Ammon's horn (tissue), 1 donor: ENCODE results near the gene RTKN2.
"Not testable (repeated sequence)": the region's sequence is repeated elsewhere in the genome, so short reads cannot be mapped to it uniquely, and the experiment has no call there.

ENCODE experiments used
- DNase-seq: peaks from one replicate; pipeline ENCODE4 v3.0.0-alpha.2; 2016; ENCODE audit warnings: low spot score

Gene RTKN2, protein sequence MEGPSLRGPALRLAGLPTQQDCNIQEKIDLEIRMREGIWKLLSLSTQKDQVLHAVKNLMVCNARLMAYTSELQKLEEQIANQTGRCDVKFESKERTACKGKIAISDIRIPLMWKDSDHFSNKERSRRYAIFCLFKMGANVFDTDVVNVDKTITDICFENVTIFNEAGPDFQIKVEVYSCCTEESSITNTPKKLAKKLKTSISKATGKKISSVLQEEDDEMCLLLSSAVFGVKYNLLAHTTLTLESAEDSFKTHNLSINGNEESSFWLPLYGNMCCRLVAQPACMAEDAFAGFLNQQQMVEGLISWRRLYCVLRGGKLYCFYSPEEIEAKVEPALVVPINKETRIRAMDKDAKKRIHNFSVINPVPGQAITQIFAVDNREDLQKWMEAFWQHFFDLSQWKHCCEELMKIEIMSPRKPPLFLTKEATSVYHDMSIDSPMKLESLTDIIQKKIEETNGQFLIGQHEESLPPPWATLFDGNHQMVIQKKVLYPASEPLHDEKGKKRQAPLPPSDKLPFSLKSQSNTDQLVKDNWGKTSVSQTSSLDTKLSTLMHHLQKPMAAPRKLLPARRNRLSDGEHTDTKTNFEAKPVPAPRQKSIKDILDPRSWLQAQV

GRCh38 chr10:62268399-62269114 is at the start of gene RTKN2:
Gene RTKN2 (minus strand): TSS chr10:62268844. CDS start chr10:62268610, 234 bp downstream.
- DNase-seq, result peak; percentile 78

DNA sequence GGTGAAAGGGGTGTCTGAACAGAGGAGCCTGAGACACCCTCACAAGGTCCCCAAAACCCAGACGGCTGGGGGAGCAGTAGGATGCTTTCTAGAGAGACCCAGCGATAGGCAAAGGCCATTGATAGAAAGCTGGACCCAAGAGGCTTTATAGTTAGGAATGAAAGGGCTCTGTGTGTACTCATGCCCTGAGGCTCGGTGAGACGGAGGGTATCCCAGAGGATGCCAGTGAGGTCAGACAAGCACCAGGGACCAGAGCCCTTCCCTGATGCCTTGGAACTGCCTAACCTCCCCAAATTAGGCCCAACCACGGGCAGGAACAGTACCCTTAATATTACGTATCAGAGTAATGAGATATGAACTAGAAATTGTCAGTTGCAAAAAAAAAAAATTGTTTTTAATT is 48.6 kb upstream of the RTKN2 start:
- no peak for DNase-seq

- DNase-seq, result no peak
These were observed 40.6 kb upstream of the RTKN2 start for GRCh38 chr10:62309254-62309653.

DNA sequence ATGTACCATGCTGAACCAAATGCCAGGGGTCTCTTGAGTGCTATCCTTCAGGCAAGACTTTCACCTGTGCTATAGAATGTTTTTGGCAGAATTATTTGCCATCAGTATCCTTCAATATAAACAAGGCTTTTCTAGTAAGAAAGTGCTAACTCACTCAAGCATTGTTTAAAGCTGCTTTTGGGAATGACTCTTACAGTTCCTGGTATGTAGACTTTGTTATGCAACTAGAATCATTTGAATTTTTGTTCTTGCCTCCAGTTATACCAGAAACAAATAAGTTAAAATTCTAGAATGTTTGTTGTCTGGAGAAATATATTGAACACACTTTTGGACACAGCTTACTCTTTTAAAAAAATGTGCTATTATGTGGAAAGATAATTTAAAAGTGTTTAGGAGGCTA is 39.5 kb upstream of the RTKN2 start:
- DNase-seq, result no peak

- no peak for DNase-seq
These were observed 39.0 kb upstream of the RTKN2 start for GRCh38 chr10:62307635-62308034.

DNA sequence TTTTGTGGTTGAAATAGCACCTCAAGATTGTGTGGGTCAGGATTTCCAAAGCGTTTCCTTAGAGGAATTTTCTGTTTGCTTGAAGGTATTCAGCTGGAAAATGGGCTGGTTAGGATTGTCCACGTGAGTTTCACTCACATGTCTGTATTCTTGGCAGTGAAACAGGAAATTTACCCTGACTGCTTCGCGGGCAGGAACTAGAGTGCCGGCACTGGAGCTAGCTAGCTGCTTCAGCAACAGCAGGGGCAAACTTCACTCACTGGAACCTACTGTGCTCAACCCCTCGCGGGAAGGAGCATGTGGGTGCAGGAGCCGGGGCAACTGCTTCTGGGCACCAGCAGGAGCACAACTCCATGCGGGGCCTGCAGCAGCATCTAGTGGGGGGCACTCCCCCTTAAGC is 38.0 kb upstream of the RTKN2 start:
- DNase-seq, result no peak

DNA sequence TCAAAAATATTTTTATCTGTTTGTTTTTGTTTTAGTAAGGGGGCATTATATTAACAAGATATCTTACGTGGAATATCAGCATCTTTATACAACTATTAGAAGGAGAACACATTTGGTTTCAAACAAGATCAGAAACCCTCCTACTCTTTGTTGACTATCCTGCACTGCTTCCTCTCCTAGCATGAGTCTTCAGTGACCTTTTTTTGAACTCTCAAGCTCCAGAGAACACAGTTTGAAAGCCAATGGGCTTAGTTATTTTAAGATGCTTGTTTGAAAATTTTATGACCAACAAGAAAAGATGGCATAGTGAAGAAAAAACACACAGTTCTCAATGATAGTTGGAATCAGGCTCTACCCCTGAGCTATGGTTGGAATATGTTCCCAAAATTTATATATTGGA is 37.2 kb upstream of the RTKN2 start:
- no peak for DNase-seq

- no peak for DNase-seq
These were observed 35.3 kb upstream of the RTKN2 start for GRCh38 chr10:62303922-62304321.

DNA sequence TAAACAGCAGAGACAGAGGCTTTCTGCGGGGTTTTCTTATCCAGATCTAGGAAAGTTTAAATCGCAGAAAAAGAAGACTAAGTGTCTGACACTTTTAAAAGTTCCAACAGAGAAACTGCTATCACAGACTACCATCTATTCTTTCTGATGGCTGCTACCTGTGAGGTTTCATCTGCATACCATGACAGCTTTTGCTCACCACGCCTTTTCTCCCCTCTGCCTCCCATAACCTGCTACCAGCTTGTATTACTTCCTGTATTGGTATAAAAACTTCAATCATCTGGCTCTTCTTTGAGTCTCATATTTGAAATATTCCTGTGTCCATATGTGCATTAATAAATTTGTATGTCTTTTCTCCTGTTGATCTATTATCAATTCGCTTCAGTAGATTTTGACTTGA is 34.1 kb upstream of the RTKN2 start:
- DNase-seq, result no peak

- DNase-seq, result peak; percentile 28
These were observed 29.2 kb upstream of the RTKN2 start for GRCh38 chr10:62297857-62298256.

DNA sequence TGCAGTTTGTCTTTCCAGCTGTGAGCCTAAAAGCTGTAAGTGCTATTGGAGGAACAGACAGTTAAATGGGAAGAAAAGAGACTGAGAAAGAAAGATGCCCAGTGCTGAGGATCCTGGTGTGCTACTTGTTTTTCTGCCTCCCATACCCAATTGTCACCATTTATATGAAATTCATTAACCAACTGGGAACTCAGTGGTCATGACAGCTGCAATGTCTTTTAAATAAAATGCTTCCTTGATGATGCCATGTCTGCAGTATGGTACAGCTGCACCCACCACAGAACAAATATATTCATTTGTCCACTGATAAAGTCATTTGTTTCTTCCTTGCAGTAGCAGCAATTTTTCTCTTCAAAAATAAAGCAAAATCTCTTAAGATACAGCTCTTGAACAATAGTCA is 15.6 kb upstream of the RTKN2 start:
- DNase-seq, result no peak

DNA sequence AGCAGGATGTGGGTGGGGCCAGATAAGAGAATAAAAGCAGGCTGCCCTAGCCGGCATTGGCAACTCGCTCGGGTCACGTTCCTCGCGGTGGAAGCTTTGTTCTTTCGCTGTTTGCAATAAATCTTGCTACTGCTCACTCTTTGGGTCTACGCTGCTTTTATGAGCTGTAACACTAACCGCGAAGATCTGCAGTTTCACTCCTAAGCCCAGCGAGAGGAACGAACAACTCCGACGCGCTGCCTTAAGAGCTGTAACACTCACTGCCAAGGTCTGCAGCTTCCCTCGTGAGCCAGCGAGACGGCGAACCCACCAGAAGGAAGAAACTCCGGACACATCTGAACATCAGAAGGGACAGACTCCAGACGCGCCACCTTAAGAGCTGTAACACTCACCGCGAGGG is 12.7 kb upstream of the RTKN2 start:
- DNase-seq, result not testable (repeated sequence)

DNA sequence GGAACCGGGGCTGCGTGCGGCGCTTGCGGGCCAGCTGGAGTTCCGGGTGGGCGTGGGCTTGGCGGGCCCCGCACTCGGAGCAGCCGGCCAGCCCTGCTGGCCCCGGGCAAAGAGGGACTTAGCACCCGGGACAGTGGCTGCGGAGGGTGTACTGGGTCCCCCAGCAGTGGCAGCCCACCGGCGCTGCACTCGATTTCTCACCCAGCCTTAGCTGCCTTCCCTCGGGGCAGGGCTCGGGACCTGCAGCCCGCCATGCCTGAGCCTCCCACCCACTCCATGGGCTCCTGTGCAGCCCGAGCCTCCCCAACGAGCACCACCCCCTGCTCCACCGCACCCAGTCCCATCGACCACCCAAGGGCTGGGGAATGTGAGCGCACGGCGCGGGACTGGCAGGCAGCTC is 11.7 kb upstream of the RTKN2 start:
- DNase-seq, result not testable (repeated sequence)

GRCh38 chr10:62278441-62278910 is 9.8 kb upstream of the RTKN2 start:
- DNase-seq, result no peak

- no peak for DNase-seq
These were observed 9.3 kb upstream of the RTKN2 start for GRCh38 chr10:62277971-62278370.

- no peak for DNase-seq
These were observed 1.4 kb upstream of the RTKN2 start for GRCh38 chr10:62270020-62270419.

DNA sequence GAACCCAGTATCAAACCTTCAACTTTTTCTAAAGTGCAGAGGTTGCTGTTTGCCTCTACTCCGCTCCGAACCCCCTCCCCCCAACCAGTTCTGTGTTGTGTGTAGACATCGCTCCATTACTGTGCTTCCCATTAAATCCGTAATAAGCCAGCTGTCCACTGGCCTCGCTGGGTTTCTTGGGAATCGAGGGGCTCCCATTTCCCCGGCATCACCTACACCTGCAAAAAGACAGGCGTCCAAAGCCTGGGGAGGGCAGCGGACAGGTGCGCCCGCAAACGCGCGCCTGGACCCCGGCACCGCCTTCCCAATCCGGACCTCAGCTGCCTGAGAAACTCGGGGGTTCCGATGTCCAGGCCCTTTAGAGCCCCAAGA is 631 bp downstream of the RTKN2 start:
- no peak for DNase-seq

DNA sequence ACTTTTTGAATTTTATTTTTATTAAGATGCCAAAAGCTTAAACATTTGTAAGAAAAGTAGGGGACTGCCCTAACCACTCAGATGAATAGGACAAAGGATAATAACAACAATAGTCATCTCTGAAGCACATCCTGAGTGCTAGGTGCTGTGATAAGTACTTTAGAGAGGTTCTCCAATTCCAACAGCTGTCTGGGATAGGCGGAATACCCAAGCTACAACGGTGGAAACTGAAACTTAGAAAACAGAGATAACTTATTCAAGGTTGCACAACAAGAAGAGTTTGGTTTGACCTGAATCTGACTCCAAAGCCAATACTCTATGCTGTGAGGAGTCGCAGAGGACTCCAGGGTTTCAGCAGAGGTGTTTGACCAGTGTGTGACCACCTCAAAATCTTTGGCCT is 2.0 kb downstream of the RTKN2 start:
- DNase-seq, result no peak

- DNase-seq, result no peak
These were observed 2.5 kb downstream of the RTKN2 start for GRCh38 chr10:62266147-62266546.

DNA sequence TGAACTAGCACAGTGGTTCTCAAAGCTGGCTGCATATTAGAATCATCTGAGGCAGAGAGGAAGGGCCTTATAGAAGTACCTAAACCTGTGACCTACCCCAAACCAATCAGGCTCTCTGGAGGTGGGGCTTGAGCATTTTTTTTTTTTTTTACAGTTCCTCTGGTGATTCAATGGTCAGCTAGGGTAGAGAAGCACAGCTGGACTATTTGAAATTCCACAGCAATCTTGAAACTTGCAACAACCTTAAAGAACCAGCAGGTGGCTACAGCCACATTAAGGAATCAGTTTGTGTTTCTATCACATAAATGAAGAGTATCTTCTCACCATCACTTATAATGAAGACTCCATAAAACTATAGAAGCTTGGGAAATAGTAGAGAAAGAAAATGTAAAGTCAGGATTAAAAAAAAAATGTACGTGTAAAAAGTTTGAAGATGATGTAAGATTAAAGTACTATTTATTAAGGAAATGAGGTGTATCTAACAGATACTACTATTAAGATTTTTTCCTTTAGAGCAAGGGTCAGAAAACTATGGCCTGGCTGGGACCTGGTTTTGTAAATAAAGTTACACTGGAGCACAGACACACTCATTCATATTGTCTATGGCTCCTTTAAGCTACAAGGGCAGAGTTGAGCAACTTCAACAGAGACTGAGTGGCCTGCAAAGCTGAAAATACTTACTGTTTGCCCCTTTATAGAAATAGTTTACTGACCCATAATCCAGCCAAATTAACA is 3.8 kb downstream of the RTKN2 start:
- peak; percentile 33 for DNase-seq

GRCh38 chr10:62264126-62264525 is 4.5 kb downstream of the RTKN2 start:
- no peak for DNase-seq

- no peak for DNase-seq
These were observed 7.0 kb downstream of the RTKN2 start for GRCh38 chr10:62261666-62262065.
